NCI-H1092 (cell line): ENCODE results near the gene DCC.

Experiments used
- DNase-seq: peaks from one replicate; lab custom pipeline; 2025; lab: John Stamatoyannopoulos, UW

The DCC gene

GRCh38 chr18:53040286-53040685, 700.3 kb downstream of the DCC start:
- DNase-seq, result no peak

DNA sequence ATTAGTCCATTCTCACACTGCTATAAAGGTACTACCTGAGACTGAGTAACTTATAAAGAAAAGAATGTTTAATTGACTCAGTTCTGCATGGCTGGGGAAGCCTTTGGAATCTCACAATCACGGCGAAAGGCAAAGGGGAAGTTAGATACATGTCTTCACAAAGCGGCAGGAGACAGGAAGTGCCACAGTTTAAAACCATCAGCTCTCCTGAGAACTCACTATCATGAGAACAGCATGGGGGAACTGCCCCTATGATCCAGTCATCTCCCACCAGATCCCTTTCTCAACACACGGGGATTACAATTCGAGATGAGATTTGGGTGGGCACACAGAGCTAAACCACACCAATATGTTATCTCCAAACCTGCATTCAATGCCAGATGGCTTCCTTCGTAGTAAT, 716.1 kb downstream of the DCC start:
- no peak for DNase-seq

DNA sequence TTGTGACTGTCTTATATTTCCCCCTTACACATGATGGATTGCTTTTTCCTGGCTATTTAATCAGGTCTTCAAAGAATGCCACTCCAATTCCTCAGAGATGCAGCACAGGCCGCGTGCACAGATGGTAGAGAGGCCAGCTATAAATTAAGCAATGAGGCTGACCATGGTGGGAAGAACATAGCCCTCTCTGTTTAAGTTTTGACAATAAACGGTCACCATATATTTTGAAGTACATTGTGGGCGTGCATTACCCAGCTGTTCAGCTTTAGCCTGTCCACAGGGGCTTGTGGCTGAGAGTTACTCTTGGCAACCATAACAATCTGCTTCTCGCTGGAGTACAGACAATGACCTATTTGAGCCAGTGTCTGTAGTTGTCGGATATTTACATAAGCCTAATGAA, 730.8 kb downstream of the DCC start:
- peak; percentile 65 for DNase-seq

GRCh38 chr18:53080687-53081086, 740.7 kb downstream of the DCC start:
- DNase-seq, result no peak

GRCh38 chr18:53093636-53094035, 753.6 kb downstream of the DCC start:
- DNase-seq, result no peak

GRCh38 chr18:53101536-53102105, 761.6 kb downstream of the DCC start:
- DNase-seq, result no peak

- no peak for DNase-seq
Measured at GRCh38 chr18:53114441-53114840, 774.4 kb downstream of the DCC start.

DNA sequence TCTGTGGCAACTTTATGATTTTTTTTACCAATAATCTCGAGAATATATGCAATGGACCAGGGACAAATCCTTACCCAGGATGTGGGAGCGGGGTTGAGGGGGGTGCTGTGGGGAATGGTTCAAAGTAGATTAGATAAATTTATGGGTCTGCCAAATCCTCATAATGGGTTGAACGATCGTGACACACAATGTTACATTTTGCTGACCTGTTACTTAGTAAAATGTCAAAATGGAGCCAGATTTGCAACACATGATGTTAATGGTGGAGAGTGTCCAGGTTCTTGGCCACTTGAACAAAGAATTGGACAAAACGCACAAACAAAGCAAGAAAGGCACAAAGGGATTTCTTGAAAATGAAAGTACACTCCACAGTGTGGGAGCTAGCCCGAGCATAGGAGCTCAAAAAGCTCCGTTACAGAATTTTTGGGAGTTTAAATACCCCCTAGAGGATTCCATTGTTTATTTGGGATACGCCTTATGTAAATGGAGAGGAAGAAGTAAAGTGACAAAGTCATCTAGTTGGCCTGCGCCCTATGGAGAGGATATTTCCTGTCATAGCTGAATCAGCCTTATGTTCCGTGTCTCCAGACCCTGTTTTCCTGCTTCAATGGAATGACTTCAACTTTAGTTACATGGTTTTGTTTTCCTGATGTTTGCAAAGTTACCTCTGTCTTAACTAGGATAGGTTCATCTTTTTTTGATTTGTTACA, 776.0 kb downstream of the DCC start:
- no peak for DNase-seq

GRCh38 chr18:53117851-53118250, 777.9 kb downstream of the DCC start:
- no peak for DNase-seq

DNA sequence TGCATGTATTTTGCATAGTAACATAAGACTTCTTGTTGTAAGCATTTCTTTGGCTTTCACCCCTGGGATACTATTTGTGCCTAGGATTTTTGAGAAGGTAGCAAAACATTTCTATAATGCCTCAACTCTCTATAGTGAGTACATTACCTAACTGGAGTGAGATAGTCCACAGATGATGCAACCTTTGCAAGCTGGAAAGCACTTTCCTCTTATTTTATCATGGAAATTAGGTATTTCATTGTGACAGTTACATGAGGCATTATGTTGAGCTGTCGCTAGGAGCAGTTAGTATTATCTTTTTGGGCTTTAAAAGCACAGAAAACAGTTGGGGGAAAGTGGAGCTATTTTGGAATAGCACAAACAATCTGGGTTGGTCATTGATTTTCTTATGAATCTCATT, 786.2 kb downstream of the DCC start:
- DNase-seq, result no peak

DNA sequence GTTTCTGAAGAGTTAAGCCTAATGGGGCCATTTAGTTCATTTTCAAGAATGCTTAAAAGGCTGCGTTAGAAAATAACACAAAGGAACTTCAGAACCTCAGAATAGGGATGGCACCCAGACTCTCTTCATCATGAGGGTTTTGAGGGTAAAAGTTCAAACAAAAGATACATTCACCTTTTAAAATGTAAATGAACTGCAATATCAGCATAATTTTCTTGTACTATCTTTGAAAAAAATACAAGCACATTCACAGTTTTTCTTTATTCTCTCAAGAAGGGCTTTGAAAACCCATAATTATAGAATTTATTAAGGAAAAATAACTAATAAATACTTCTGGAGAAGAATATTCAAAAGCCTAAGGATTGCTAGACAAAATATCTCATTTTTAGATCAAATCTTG, 791.0 kb downstream of the DCC start:
- DNase-seq, result no peak

GRCh38 chr18:53134711-53135110, 794.7 kb downstream of the DCC start:
- no peak for DNase-seq

DNA sequence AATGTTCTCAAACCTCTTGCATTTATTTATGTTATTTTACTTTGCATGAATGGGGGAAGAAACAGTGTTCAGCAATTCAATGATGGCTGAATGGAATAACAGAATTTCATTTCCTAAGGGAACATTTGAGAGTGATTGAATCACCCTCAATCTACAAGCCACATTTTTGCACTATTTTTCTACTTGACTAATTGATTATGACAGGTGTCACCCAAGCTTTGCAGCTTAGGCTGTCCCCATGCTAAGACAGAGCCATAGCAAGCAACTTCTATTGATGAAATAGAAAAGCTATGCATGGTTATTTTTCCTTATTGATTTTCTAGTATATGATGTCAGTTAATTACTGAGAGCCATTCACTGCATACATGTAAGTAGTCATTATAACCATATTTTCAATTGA, 795.7 kb downstream of the DCC start:
- no peak for DNase-seq

- DNase-seq, result no peak
Measured at GRCh38 chr18:53139746-53140500, 799.9 kb downstream of the DCC start.

- DNase-seq, result no peak
Measured at GRCh38 chr18:53142005-53142404, 802.0 kb downstream of the DCC start.

- no peak for DNase-seq
Measured at GRCh38 chr18:53147472-53147871, 807.5 kb downstream of the DCC start.

DNA sequence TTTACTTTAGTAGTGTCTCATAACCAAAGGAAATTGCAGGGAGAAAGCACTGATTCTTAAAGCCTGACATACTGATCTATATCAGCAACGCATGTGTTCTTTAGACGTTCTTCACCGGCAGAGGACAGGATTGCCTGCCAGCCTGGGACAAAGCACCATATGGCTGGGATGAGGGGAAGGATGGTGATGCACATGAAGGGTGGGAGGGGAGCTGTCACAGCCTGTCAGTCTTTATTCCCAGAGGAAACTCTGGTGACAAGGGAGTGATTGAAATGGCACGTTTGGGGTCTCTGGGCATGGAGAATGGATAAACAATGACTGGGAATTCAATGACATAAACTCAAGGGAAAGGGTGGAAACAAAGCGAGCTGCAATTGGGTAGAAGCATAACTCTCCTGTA, 808.1 kb downstream of the DCC start:
- DNase-seq, result no peak

DNA sequence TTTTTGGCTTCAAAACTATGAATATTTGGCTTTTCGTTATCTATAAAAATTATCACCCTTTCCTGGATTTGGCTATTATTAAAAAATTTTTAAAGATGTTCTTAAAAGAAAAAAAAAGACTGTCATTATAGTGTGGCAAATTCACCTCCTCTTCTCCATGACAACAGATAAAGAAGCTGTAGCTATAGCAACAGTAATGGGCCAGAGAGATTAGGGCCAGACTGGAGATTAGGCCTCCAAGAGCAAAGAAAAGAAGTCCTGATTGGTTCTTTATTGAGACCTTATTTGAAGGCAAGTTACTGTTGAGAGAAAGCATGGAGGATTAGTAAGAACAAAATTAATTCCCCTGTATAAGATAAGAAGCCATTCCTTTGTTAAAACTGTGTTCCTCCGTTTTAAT, 812.5 kb downstream of the DCC start:
- DNase-seq, result no peak

DNA sequence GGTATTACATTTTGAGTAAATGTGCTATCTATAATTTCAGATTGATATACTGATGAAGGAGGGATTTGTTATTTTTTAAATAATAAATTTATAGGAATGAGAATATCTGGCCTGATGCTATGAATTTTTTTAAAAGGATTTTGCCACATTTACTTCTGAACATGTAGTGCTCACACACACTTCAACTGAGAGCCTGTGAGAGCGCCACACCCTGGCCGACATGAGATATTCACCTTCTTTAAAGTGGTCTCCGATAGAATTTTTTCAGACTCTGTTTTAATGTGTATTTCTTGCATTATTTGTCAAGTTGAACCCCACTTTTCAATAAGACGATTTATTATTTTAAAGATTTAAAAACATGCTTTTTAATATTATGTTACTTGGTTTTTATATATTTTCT, 813.3 kb downstream of the DCC start:
- no peak for DNase-seq

GRCh38 chr18:53153800-53154199, 813.8 kb downstream of the DCC start:
- DNase-seq, result no peak

GRCh38 chr18:53165770-53166169, 825.8 kb downstream of the DCC start:
- DNase-seq, result no peak

- DNase-seq, result no peak
Measured at GRCh38 chr18:53169346-53169745, 829.3 kb downstream of the DCC start.

GRCh38 chr18:53191634-53192033, 851.6 kb downstream of the DCC start:
- DNase-seq, result no peak
